Stimulated activated CD4-positive, alpha-beta T cell treated with anti-CD3 and anti-CD28 coated beads, Interleukin-2, amount 100 ng/mL, for 4 hours (primary cell): ENCODE results near the gene ADCYAP1.
A peak's percentile ranks its signal among the peaks of the same experiment; 100 is the strongest.
"Not testable (repeated sequence)": the region's sequence is repeated elsewhere in the genome, so short reads cannot be mapped to it uniquely, and the experiment has no call there.

Experiments
- DNase-seq: peaks from one replicate; pipeline ENCODE4 v3.0.0-alpha.2; 2020; ENCODE audit warnings: low read depth

The ADCYAP1 gene

GRCh38 chr18:904218-905090 is at the start of gene ADCYAP1:
TSS of gene ADCYAP1 (plus strand) at chr18:904871. CDS start at chr18:905387, 516 bp downstream.
- no peak for DNase-seq

GRCh38 chr18:857986-858385 is 46.7 kb upstream of the ADCYAP1 start:
- DNase-seq: no peak

- DNase-seq: peak; percentile 46
Measured at GRCh38 chr18:864872-865273, 39.8 kb upstream of the ADCYAP1 start.

- no peak for DNase-seq
Measured at GRCh38 chr18:867257-867656, 37.4 kb upstream of the ADCYAP1 start.

- not testable (repeated sequence) for DNase-seq
Measured at GRCh38 chr18:873426-873825, 31.2 kb upstream of the ADCYAP1 start.

- DNase-seq: no peak
Measured at GRCh38 chr18:875912-876311, 28.8 kb upstream of the ADCYAP1 start.

- no peak for DNase-seq
Measured at GRCh38 chr18:877238-877637, 27.4 kb upstream of the ADCYAP1 start.

GRCh38 chr18:886076-886475 is 18.6 kb upstream of the ADCYAP1 start:
- DNase-seq: no peak

- no peak for DNase-seq
Measured at GRCh38 chr18:887716-888115, 17.0 kb upstream of the ADCYAP1 start.

- DNase-seq: no peak
Measured at GRCh38 chr18:892316-892715, 12.4 kb upstream of the ADCYAP1 start.

GRCh38 chr18:896315-896714 is 8.4 kb upstream of the ADCYAP1 start:
- no peak for DNase-seq

GRCh38 chr18:901761-902160 is 2.9 kb upstream of the ADCYAP1 start:
- DNase-seq: no peak

- DNase-seq: no peak
Measured at GRCh38 chr18:902229-902628, 2.4 kb upstream of the ADCYAP1 start.

GRCh38 chr18:903701-904100 is 970 bp upstream of the ADCYAP1 start:
- DNase-seq: no peak

GRCh38 chr18:905307-905947 is 756 bp downstream of the ADCYAP1 start:
- DNase-seq: no peak

- DNase-seq: no peak
Measured at GRCh38 chr18:905948-906415, 1.3 kb downstream of the ADCYAP1 start.

GRCh38 chr18:906416-907114 is 1.9 kb downstream of the ADCYAP1 start:
- DNase-seq: no peak

GRCh38 chr18:907115-907884 is 2.6 kb downstream of the ADCYAP1 start:
- no peak for DNase-seq

GRCh38 chr18:907885-908757 is 3.5 kb downstream of the ADCYAP1 start:
- no peak for DNase-seq

GRCh38 chr18:908758-909724 is 4.4 kb downstream of the ADCYAP1 start:
- no peak for DNase-seq
